ENCODE data around the gene HFE. TPM values are rescaled to one million over a fixed set of nuclear protein-coding genes. Genes with fewer than 3 reads are reported as not detected.

Gene HFE
- total and polyA plus RNA-seq, 8 donors: 3.1 to 10.2 (median 3.6) TPM

GRCh38 chr6:26097268-26097875 lies 10.1 kb downstream of the HFE start:
- DNase-seq: peak in 3 of 6 donors; percentile 47 to 76 (median 65)
- Histone ChIP-seq H3K4me1 (no peaks in the 10 kb centered on the region), H3K4me3 (no peak overlapping the region), H3K27ac (no peak overlapping the region), H3K27me3 (no peaks in the 10 kb centered on the region), H3K36me3 (no peaks in the 10 kb centered on the region), H3K9me3 (no peaks in the 10 kb centered on the region)
- peak; percentile 84 to 98 (median 96) for ATAC-seq
- peak; percentile 43 for FAIRE-seq
- 1 to 2% methylated on average over 5 of the region's 5 CpGs for WGBS, 2 donors
- peak; percentile 42 to 74 (median 65) for TF ChIP-seq CTCF (IDR thresholded peaks at IDR 0.05)
- intact Hi-C loops (cut with DNase I): loop anchor here in 1 of 3 donors (5.0 kb wide), 1 partner anchor 35 kb away; no protein-coding TSS in a partner anchor

- TF ChIP-seq CTCF (IDR thresholded peaks at IDR 0.05): no peak
- Histone ChIP-seq H3K27ac (peak overlapping the region; percentile 69 to 91 (median 80)), H3K4me1 (peaks cover 0 to 13% (median 11%) of the 10 kb centered on the region in 3 donors), H3K27me3 (no peaks in the 10 kb centered on the region), H3K36me3 (no peaks in the 10 kb centered on the region), H3K4me3 (peak overlapping the region in 2 of 4 donors; percentile 11 to 47), H3K9me3 (no peaks in the 10 kb centered on the region)
- FAIRE-seq (no peak), DNase-seq (no peak), ATAC-seq (peak; percentile 91 to 96 (median 94))
- intact Hi-C loops (cut with DNase I): no loop called here
- WGBS, 2 donors: 6% methylated on average over 9 of the region's 9 CpGs
Measured at GRCh38 chr6:26103141-26103769, 16.0 kb downstream of the HFE start.

GRCh38 chr6:26103770-26104456 lies 16.7 kb downstream of the HFE start:
- Histone ChIP-seq H3K9me3 (no peaks in the 10 kb centered on the region), H3K36me3 (no peaks in the 10 kb centered on the region), H3K4me3 (peak overlapping the region; percentile 13 to 47 (median 27)), H3K27ac (peak overlapping the region; percentile 74 to 91 (median 80)), H3K27me3 (no peaks in the 10 kb centered on the region), H3K4me1 (peaks cover 0 to 13% (median 11%) of the 10 kb centered on the region in 3 donors)
- intact Hi-C loops (cut with DNase I): no loop called here
- WGBS, 2 donors: 0% methylated on average over 39 of the region's 39 CpGs
- TF ChIP-seq CTCF (IDR thresholded peaks at IDR 0.05): peak in 1 of 4 donors; percentile 17
- FAIRE-seq (peak; percentile 95), ATAC-seq (peak; percentile 88 to 93 (median 90)), DNase-seq (peak; percentile 82 to 92 (median 89))

- 23 to 25% methylated on average over 22 of the region's 22 CpGs for WGBS, 2 donors
- Histone ChIP-seq H3K27ac (peak overlapping the region; percentile 74 to 91 (median 80)), H3K4me1 (peaks cover 0 to 13% (median 11%) of the 10 kb centered on the region in 3 donors), H3K9me3 (no peaks in the 10 kb centered on the region), H3K36me3 (no peaks in the 10 kb centered on the region), H3K27me3 (no peaks in the 10 kb centered on the region), H3K4me3 (peak overlapping the region in 3 of 4 donors; percentile 13 to 47 (median 40))
- FAIRE-seq: no peak
- intact Hi-C loops (cut with DNase I): no loop called here
- ATAC-seq: peak; percentile 9 to 31 (median 18)
- peak in 4 of 6 donors; percentile 27 to 55 (median 34) for DNase-seq
- no peak for TF ChIP-seq CTCF (IDR thresholded peaks at IDR 0.05)
Measured at GRCh38 chr6:26104457-26105108, 17.4 kb downstream of the HFE start.

All from pancreas (tissue), 10 donors.